GM18858 (cell line): ENCODE results near the gene ZFP36L2.

Experiments
- ATAC-seq: cut with Tn5 transposase; IDR thresholded peaks from one replicate; pipeline ENCODE4 v1.9.1; 2021; ENCODE audit not compliant: unreplicated experiment

The ZFP36L2 gene

GRCh38 chr2:43224131-43224570 lies 2.3 kb downstream of the ZFP36L2 start:
- ATAC-seq = no peak

GRCh38 chr2:43223521-43224001 lies 2.8 kb downstream of the ZFP36L2 start:
- no peak for ATAC-seq

- ATAC-seq = no peak
Measured at GRCh38 chr2:43222475-43223309, 3.7 kb downstream of the ZFP36L2 start.

- ATAC-seq = no peak
Measured at GRCh38 chr2:43221763-43222474, 4.5 kb downstream of the ZFP36L2 start.

GRCh38 chr2:43221124-43221762 lies 5.2 kb downstream of the ZFP36L2 start:
- no peak for ATAC-seq

- ATAC-seq = no peak
Measured at GRCh38 chr2:43220760-43221123, 5.7 kb downstream of the ZFP36L2 start.

- no peak for ATAC-seq
Measured at GRCh38 chr2:43220229-43220751, 6.1 kb downstream of the ZFP36L2 start.

GRCh38 chr2:43219383-43220228 lies 6.8 kb downstream of the ZFP36L2 start:
- ATAC-seq = peak; percentile 39

- ATAC-seq = no peak
Measured at GRCh38 chr2:43218702-43219382, 7.6 kb downstream of the ZFP36L2 start.

- no peak for ATAC-seq
Measured at GRCh38 chr2:43218155-43218701, 8.2 kb downstream of the ZFP36L2 start.

GRCh38 chr2:43217228-43218154 lies 8.9 kb downstream of the ZFP36L2 start:
- ATAC-seq = no peak

- no peak for ATAC-seq
Measured at GRCh38 chr2:43216629-43217028, 9.8 kb downstream of the ZFP36L2 start.

GRCh38 chr2:43215673-43216255 lies 10.6 kb downstream of the ZFP36L2 start:
- no peak for ATAC-seq

- no peak for ATAC-seq
Measured at GRCh38 chr2:43214253-43214652, 12.2 kb downstream of the ZFP36L2 start.

- ATAC-seq = no peak
Measured at GRCh38 chr2:43212931-43213330, 13.5 kb downstream of the ZFP36L2 start.

- no peak for ATAC-seq
Measured at GRCh38 chr2:43212216-43212835, 14.1 kb downstream of the ZFP36L2 start.

GRCh38 chr2:43210467-43211303 lies 15.7 kb downstream of the ZFP36L2 start:
- no peak for ATAC-seq
